B cell (primary cell): Measurements from ENCODE around the gene STOX2.

Source experiments
- EZH2 ChIP-seq: IDR thresholded peaks from 2 replicates; pipeline ENCODE4 v1.6.1; 2012; ENCODE audit warnings: borderline replicate concordance, low read depth, mild to moderate bottlenecking, moderate library complexity, low read length; ENCODE audit not compliant: insufficient read depth, poor library complexity, severe bottlenecking
- TF ChIP-seq, protein P1 (sequence below): fragments of 200-600 bp; IDR thresholded peaks from one replicate; pipeline ENCODE4 v1.8.0; 2022; ENCODE audit warnings: antibody characterized with exemption, mild to moderate bottlenecking

DNA sequence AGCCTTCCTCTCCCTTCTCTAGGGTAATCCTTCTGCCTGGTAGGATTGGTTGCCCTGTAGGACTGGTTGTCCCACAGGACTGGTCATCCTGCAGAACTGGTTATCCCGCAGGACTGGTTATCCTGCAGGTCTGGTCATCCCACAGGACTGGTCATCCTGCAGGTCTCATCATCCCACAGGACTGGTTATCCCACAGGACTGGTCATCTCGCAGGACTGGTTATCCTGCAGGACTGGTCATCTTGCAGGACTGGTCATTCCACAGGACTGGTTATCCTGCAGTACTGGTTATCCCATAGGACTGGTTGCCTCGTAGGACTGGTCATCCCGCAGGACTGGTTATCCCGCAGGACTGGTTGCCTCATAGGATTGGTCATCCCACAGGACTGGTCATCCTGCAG lies 48.1 kb upstream of the STOX2 start:
- TF ChIP-seq, protein P1, sequence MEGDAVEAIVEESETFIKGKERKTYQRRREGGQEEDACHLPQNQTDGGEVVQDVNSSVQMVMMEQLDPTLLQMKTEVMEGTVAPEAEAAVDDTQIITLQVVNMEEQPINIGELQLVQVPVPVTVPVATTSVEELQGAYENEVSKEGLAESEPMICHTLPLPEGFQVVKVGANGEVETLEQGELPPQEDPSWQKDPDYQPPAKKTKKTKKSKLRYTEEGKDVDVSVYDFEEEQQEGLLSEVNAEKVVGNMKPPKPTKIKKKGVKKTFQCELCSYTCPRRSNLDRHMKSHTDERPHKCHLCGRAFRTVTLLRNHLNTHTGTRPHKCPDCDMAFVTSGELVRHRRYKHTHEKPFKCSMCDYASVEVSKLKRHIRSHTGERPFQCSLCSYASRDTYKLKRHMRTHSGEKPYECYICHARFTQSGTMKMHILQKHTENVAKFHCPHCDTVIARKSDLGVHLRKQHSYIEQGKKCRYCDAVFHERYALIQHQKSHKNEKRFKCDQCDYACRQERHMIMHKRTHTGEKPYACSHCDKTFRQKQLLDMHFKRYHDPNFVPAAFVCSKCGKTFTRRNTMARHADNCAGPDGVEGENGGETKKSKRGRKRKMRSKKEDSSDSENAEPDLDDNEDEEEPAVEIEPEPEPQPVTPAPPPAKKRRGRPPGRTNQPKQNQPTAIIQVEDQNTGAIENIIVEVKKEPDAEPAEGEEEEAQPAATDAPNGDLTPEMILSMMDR, result no peak
- TF ChIP-seq EZH2, result no peak
